Epithelial cell of proximal tubule (primary cell): ENCODE data around the gene COL1A2. TPM values are rescaled to one million over a fixed set of nuclear protein-coding genes. Genes with fewer than 3 reads are reported as not detected.

Experiments used
- DNase-seq: peaks from one replicate; pipeline ENCODE4 v3.0.0-alpha.2; 2011; ENCODE audit warnings: low read depth
- H3K4me3 ChIP-seq: 2 replicates; pipeline ENCODE4 v1.5.1; 2011; ENCODE audit warnings: low read depth, mild to moderate bottlenecking, low read length
- CTCF ChIP-seq: conservative IDR thresholded peaks from 2 replicates; pipeline ENCODE4 v1.5.1; 2012; ENCODE audit warnings: low read depth, mild to moderate bottlenecking, low read length
- total RNA-seq: library from RNA; depleted of rRNA; stranded (reverse); fragments of >200 nt; gene quantifications from 2 replicates; pipeline ENCODE4 v1.2.3, GENCODE V29; 2015

The COL1A2 gene
- total RNA-seq, 1 donor from 2014 or later = 10.9 TPM

- TF ChIP-seq CTCF = no peak
- no peak for DNase-seq
- no peak overlapping the region for H3K4me3 ChIP-seq
These were observed 27.4 kb downstream of the COL1A2 start for GRCh38 chr7:94422136-94422535.

GRCh38 chr7:94422827-94423460 lies 28.2 kb downstream of the COL1A2 start:
- no peak for TF ChIP-seq CTCF
- no peak overlapping the region for H3K4me3 ChIP-seq
- no peak for DNase-seq

GRCh38 chr7:94423863-94424735 lies 29.4 kb downstream of the COL1A2 start:
- TF ChIP-seq CTCF = no peak
- no peak overlapping the region for H3K4me3 ChIP-seq
- DNase-seq = no peak

- no peak overlapping the region for H3K4me3 ChIP-seq
- no peak for TF ChIP-seq CTCF
- no peak for DNase-seq
These were observed 30.9 kb downstream of the COL1A2 start for GRCh38 chr7:94425546-94425945.

GRCh38 chr7:94426980-94427875 lies 32.5 kb downstream of the COL1A2 start:
- DNase-seq = no peak
- no peak overlapping the region for H3K4me3 ChIP-seq
- TF ChIP-seq CTCF = no peak

- no peak for TF ChIP-seq CTCF
- no peak for DNase-seq
- no peak overlapping the region for H3K4me3 ChIP-seq
These were observed 34.5 kb downstream of the COL1A2 start for GRCh38 chr7:94429153-94429552.
